K562 (cell line): ENCODE data around the gene PIH1D1. TPM values are rescaled to one million over a fixed set of nuclear protein-coding genes. Genes with fewer than 3 reads are reported as not detected.

ENCODE experiments used
- CREB3L1 ChIP-seq: fragments of 450-650 bp; IDR thresholded peaks from 2 replicates; pipeline ENCODE4 v1.6.1; 2014; ENCODE audit warnings: low read depth, mild to moderate bottlenecking, moderate library complexity, borderline replicate concordance
- EHMT2 ChIP-seq: fragments of 450-650 bp; IDR thresholded peaks from 2 replicates; pipeline ENCODE4 v1.6.1; 2018; ENCODE audit warnings: antibody characterized with exemption
- ESRRA ChIP-seq: fragments of 450-650 bp; IDR thresholded peaks from 2 replicates; pipeline ENCODE4 v1.6.1; 2014; ENCODE audit warnings: low read depth, mild to moderate bottlenecking, moderate library complexity, borderline replicate concordance
- FOXP1 ChIP-seq: sonication (generic); formaldehyde crosslinking; IDR thresholded peaks from 2 replicates; pipeline ENCODE4 v1.8.0; 2022; ENCODE audit warnings: mild to moderate bottlenecking, missing genetic modification reagents
- GABPB1 ChIP-seq: sonication (generic); formaldehyde crosslinking; IDR thresholded peaks from 2 replicates; pipeline ENCODE4 v1.8.0; 2022; ENCODE audit warnings: mild to moderate bottlenecking, missing genetic modification reagents
- HNRNPH1 ChIP-seq: fragments of 200-400 bp; formaldehyde crosslinking; optimal IDR thresholded peaks from 2 replicates; pipeline ENCODE3; 2017; ENCODE audit warnings: low read depth, mild to moderate bottlenecking, low read length, moderate library complexity
- KHSRP ChIP-seq: fragments of 450-650 bp; IDR thresholded peaks from 2 replicates; pipeline ENCODE4 v1.6.1; 2017
- LARP7 ChIP-seq: fragments of 450-650 bp; IDR thresholded peaks from 2 replicates; pipeline ENCODE4 v1.6.1; 2016
- MNT ChIP-seq, 2 experiments: fragments of 450-650 bp; conservative IDR thresholded peaks; 2 replicates each; pipeline ENCODE4 v1.6.1; 2017; ENCODE audit warnings: mild to moderate bottlenecking in 2 of 2, moderate library complexity in 2 of 2
- MTA3 ChIP-seq: fragments of 450-650 bp; formaldehyde crosslinking; IDR thresholded peaks from 2 replicates; pipeline ENCODE4 v1.6.1; 2017; ENCODE audit warnings: mild to moderate bottlenecking, borderline replicate concordance
- MYC ChIP-seq, 2 experiments: fragments of 250-450 bp in 1 of 2; sonication (Bioruptor Pico) in 1 of 2; IDR thresholded peaks; 2 replicates each; pipeline versions ENCODE4 v1.5.1 to v1.6.1; 2012 to 2021; ENCODE audit warnings: low read depth in 2 of 2, borderline replicate concordance in 1 of 2, improper control_type of control experiment in 1 of 2, low read length in 1 of 2, mild to moderate bottlenecking in 1 of 2, moderate library complexity in 1 of 2
- NR3C1 ChIP-seq: sonication (generic); formaldehyde crosslinking; IDR thresholded peaks from 2 replicates; pipeline ENCODE4 v1.8.1; 2022; ENCODE audit warnings: missing genetic modification reagents
- NR4A1 ChIP-seq, 2 experiments: fragments of 250-450 bp in 1 of 2; fragments of 450-650 bp in 1 of 2; sonication (Bioruptor Pico) in 1 of 2; IDR thresholded peaks; 2 replicates each; pipeline versions ENCODE4 v1.4.0 to v1.6.1; 2016 to 2020; ENCODE audit warnings: mild to moderate bottlenecking in 2 of 2, missing compliant biosample characterization in 1 of 2, missing genetic modification characterization in 1 of 2, moderate library complexity in 1 of 2
- POLR2G ChIP-seq: fragments of 200-400 bp; formaldehyde crosslinking; IDR thresholded peaks from 2 replicates; pipeline ENCODE4 v1.6.1; 2017; ENCODE audit warnings: low read depth, mild to moderate bottlenecking, antibody characterized with exemption, low read length, moderate library complexity
- TAF1 ChIP-seq: IDR thresholded peaks from 2 replicates; pipeline ENCODE4 v1.6.1; 2011; ENCODE audit warnings: mild to moderate bottlenecking, low read length, moderate library complexity; ENCODE audit not compliant: insufficient read depth, control insufficient read depth, severe bottlenecking; ENCODE audit errors: extremely low read depth
- TEAD1 ChIP-seq, 2 experiments: fragments of 450-650 bp in 1 of 2; sonication (generic) in 1 of 2; formaldehyde crosslinking; IDR thresholded peaks; 2 replicates each; pipeline versions ENCODE4 v1.4.0 to v1.8.0; 2020 to 2022; ENCODE audit warnings: mild to moderate bottlenecking in 2 of 2, missing genetic modification reagents in 1 of 2
- TSHZ1 ChIP-seq: fragments of 250-450 bp; sonication (Bioruptor Pico); IDR thresholded peaks from 2 replicates; pipeline ENCODE4 v1.4.0; 2020; ENCODE audit warnings: mild to moderate bottlenecking, moderate library complexity
- ZNF134 ChIP-seq: fragments of 250-450 bp; sonication (Bioruptor Pico); conservative IDR thresholded peaks from 2 replicates; pipeline ENCODE4 v1.4.0; 2020
- ZNF212 ChIP-seq: fragments of 450-650 bp; formaldehyde crosslinking; IDR thresholded peaks from 2 replicates; pipeline ENCODE4 v1.4.0; 2020; ENCODE audit warnings: mild to moderate bottlenecking
- ZNF584 ChIP-seq: fragments of 200-800 bp; sonication (Bioruptor generic); IDR thresholded peaks from 2 replicates; pipeline ENCODE4 v1.6.1; 2016; ENCODE audit warnings: low read depth, mild to moderate bottlenecking, missing genetic modification characterization, missing compliant biosample characterization
- polyA plus RNA-seq, 8 experiments: library from polyadenylated mRNA; depleted of rRNA in 4 of 8; stranded (reverse) in 5 of 8; unstranded in 3 of 8; fragments of >200 nt; fragmentation: Nextera tagmentation in 2 of 8; fragmentation: Illumina TruSeq in 1 of 8; extraction: Ambion mirVana in 2 of 8; extraction: Trizol in 1 of 8; gene quantifications; 2 replicates each; pipeline versions ENCODE4 v1.2.1 to v1.2.3, GENCODE V29; 2011 to 2014; ENCODE audit warnings: inconsistent platforms in 1 of 8, missing spikeins in 1 of 8
- total RNA-seq, 7 experiments: library from RNA; depleted of rRNA in 6 of 7; stranded (reverse); fragments of >200 nt in 6 of 7; fragmentation: Illumina TruSeq in 2 of 7; extraction: Trizol in 2 of 7; gene quantifications; 2 replicates each; pipeline versions ENCODE4 v1.2.1 to v1.2.3, GENCODE V29; 2011 to 2021; ENCODE audit warnings: low replicate concordance in 1 of 7

Gene PIH1D1
- total and polyA plus RNA-seq, 9 of the 15 experiments (the other 6 are each of a cell fraction or from before 2014, with no cell fraction given): 26.5 to 224 (median 137) TPM

GRCh38 chr19:49422407-49423070, 29.1 kb downstream of the PIH1D1 start (continued):
- TF ChIP-seq NR3C1 (peak; percentile 84), NR4A1 (CRISPR knock-in tag; IDR thresholded peaks at IDR 0.05) (0 out of 2 replicates have a peak, but pooled peaks have one; percentile 62), NR4A1 (tag; IDR thresholded peaks at IDR 0.05) (peak; percentile 69; the same call in 1 of the 2 replicates), MYC (IDR thresholded peaks at IDR 0.05; ENCODE audit: low read depth, low read length) (peak; percentile 71), MYC (CRISPR knock-in tag; IDR thresholded peaks at IDR 0.05; ENCODE audit: borderline replicate concordance, low read depth) (no peak), ESRRA (peak; percentile 69), HNRNPH1 (no peak), GABPB1 (CRISPR knock-in tag) (peak; percentile 63), ZNF584 (CRISPR knock-in tag) (0 out of 2 replicates have a peak, but pooled peaks have one; percentile 48), KHSRP (no peak), TEAD1 (CRISPR knock-in tag; IDR thresholded peaks at IDR 0.05) (peak in 1 of 2 experiments; percentile 83; a peak in 2 of 4 replicates), EHMT2 (peak; percentile 48; the same call in 1 of the 2 replicates), MNT (conservative IDR thresholded peaks at IDR 0.05) (peak in 1 of 2 experiments; percentile 46; a peak in 1 of 4 replicates), POLR2G (peak; percentile 81), FOXP1 (peak; percentile 75; the same call in 1 of the 2 replicates), CREB3L1 (peak; percentile 55; the same call in 1 of the 2 replicates), LARP7 (0 out of 2 replicates have a peak, but pooled peaks have one; percentile 75), MTA3 (peak; percentile 88; the same call in 1 of the 2 replicates), ZNF134 (CRISPR knock-in tag) (no peak), TSHZ1 (CRISPR knock-in tag) (no peak), TAF1 (peak; percentile 27), ZNF212 (CRISPR knock-in tag) (no peak)
